ENCODE measurements around the gene ADGB. TPM values are rescaled to one million over a fixed set of nuclear protein-coding genes. Genes with fewer than 3 reads are reported as not detected.

ADGB gene
- total and polyA plus RNA-seq, 8 donors: not detected

- no peak overlapping the region for H3K4me3 ChIP-seq
- no peak for TF ChIP-seq CTCF (IDR thresholded peaks at IDR 0.05)
- ATAC-seq (peak in 3 of 4 donors; percentile 24 to 63 (median 55)), FAIRE-seq (no peak), DNase-seq (no peak)
- WGBS, 2 donors: 73% methylated on average over 2 of the region's 2 CpGs
- H3K9me3 ChIP-seq: no peaks in the 10 kb centered on the region
- intact Hi-C loops (cut with DNase I): no loop called here
- no peaks in the 10 kb centered on the region for H3K4me1 ChIP-seq
- H3K27me3 ChIP-seq: no peaks in the 10 kb centered on the region
- H3K27ac ChIP-seq: no peak overlapping the region
- H3K36me3 ChIP-seq: no peaks in the 10 kb centered on the region
Measured at GRCh38 chr6:146595972-146596731, 2.6 kb upstream of the ADGB start.

GRCh38 chr6:146601352-146601751 is 2.6 kb downstream of the ADGB start:
- intact Hi-C loops (cut with DNase I): no loop called here
- Histone ChIP-seq H3K9me3 (no peaks in the 10 kb centered on the region), H3K4me3 (no peak overlapping the region), H3K27me3 (no peaks in the 10 kb centered on the region), H3K36me3 (no peaks in the 10 kb centered on the region), H3K4me1 (no peaks in the 10 kb centered on the region), H3K27ac (no peak overlapping the region)
- FAIRE-seq (no peak), DNase-seq (no peak), ATAC-seq (no peak)
- TF ChIP-seq CTCF (IDR thresholded peaks at IDR 0.05): no peak
- 52 to 53% methylated on average over 4 of the region's 4 CpGs for WGBS, 2 donors

GRCh38 chr6:146602526-146602925 is 3.8 kb downstream of the ADGB start:
- ATAC-seq (no peak), FAIRE-seq (no peak), DNase-seq (no peak)
- Histone ChIP-seq H3K27ac (no peak overlapping the region), H3K4me1 (no peaks in the 10 kb centered on the region), H3K9me3 (no peaks in the 10 kb centered on the region), H3K27me3 (no peaks in the 10 kb centered on the region), H3K4me3 (no peak overlapping the region), H3K36me3 (no peaks in the 10 kb centered on the region)
- WGBS, 2 donors: 38 to 43% methylated on average over 6 of the region's 6 CpGs
- no peak for TF ChIP-seq CTCF (IDR thresholded peaks at IDR 0.05)
- intact Hi-C loops (cut with DNase I): no loop called here

GRCh38 chr6:146613947-146614346 is 15.2 kb downstream of the ADGB start:
- no peaks in the 10 kb centered on the region for H3K9me3 ChIP-seq
- H3K27me3 ChIP-seq: no peaks in the 10 kb centered on the region
- no peaks in the 10 kb centered on the region for H3K36me3 ChIP-seq
- 85% methylated on average over 3 of the region's 3 CpGs for WGBS, 2 donors
- ATAC-seq: no peak
- intact Hi-C loops (cut with DNase I): no loop called here
- no peaks in the 10 kb centered on the region for H3K4me1 ChIP-seq
- DNase-seq: no peak
- TF ChIP-seq CTCF (IDR thresholded peaks at IDR 0.05): no peak
- no peak overlapping the region for H3K27ac ChIP-seq
- FAIRE-seq: no peak
- no peak overlapping the region for H3K4me3 ChIP-seq

- no peak for FAIRE-seq
- H3K9me3 ChIP-seq: no peaks in the 10 kb centered on the region
- no peaks in the 10 kb centered on the region for H3K36me3 ChIP-seq
- no peak for TF ChIP-seq CTCF (IDR thresholded peaks at IDR 0.05)
- no peak for DNase-seq
- no peak overlapping the region for H3K27ac ChIP-seq
- 82 to 89% methylated on average over 2 of the region's 2 CpGs for WGBS, 2 donors
- no peaks in the 10 kb centered on the region for H3K27me3 ChIP-seq
- intact Hi-C loops (cut with DNase I): no loop called here
- H3K4me3 ChIP-seq: no peak overlapping the region
- H3K4me1 ChIP-seq: no peaks in the 10 kb centered on the region
- no peak for ATAC-seq
Measured at GRCh38 chr6:146620655-146621054, 21.9 kb downstream of the ADGB start.
